IMR-90 (cell line): ENCODE results near the gene ZNF407. TPM values are rescaled to one million over a fixed set of nuclear protein-coding genes. Genes with fewer than 3 reads are reported as not detected.

Experiments
- ATAC-seq: fragments of 200-7000 bp; cut with Tn5 transposase; 2 replicates; pipeline ENCODE4 v1.9.1; 2020; ENCODE audit warnings: low read depth, mild to moderate bottlenecking, moderate library complexity
- BruUV-seq: library from RNA; stranded (reverse); fragments of 400-500 nt; replicated peaks from 2 replicates; lab custom pipeline; 2021; lab: Mats Ljungman, UMichigan
- CTCF ChIA-PET: fragments of 300-600 bp; formaldehyde crosslinking; extraction: SDS; loops from one replicate; lab custom pipeline; 2021; ENCODE audit warnings: antibody characterized with exemption; lab: Yijun Ruan, JAX
- POLR2A ChIA-PET: fragments of 300-600 bp; sonication (Branson Sonifier 250); formaldehyde crosslinking; loops from one replicate; lab custom pipeline; 2022; ENCODE audit warnings: antibody characterized with exemption; ENCODE audit not compliant: unreplicated experiment; lab: Charles Lee
- DNase-seq: peaks from one replicate; pipeline ENCODE4 v3.0.0; 2013
- H2AFZ ChIP-seq: replicated peaks from 2 replicates; pipeline ENCODE3; 2013; ENCODE audit warnings: low read length, mild to moderate bottlenecking; ENCODE audit not compliant: poor library complexity
- H2AK5ac ChIP-seq: 2 replicates; pipeline ENCODE4 v1.6.1; 2013; ENCODE audit warnings: low read depth, low read length, inconsistent platforms
- H2AK9ac ChIP-seq: replicated peaks from 2 replicates; pipeline ENCODE3; 2013; ENCODE audit warnings: mild to moderate bottlenecking, low read depth, low read length, moderate library complexity; ENCODE audit not compliant: poor library complexity
- H2BK120ac ChIP-seq: 2 replicates; pipeline ENCODE4 v1.6.1; 2013; ENCODE audit warnings: low read depth, low read length, inconsistent platforms
- H2BK15ac ChIP-seq: 3 replicates; pipeline ENCODE4 v1.6.1; 2013; ENCODE audit warnings: low read depth, low read length, inconsistent platforms
- H2BK20ac ChIP-seq: 2 replicates; pipeline ENCODE4 v1.6.1; 2013; ENCODE audit warnings: low read depth, mild to moderate bottlenecking, inconsistent platforms, low read length, moderate library complexity
- H2BK5ac ChIP-seq: 2 replicates; pipeline ENCODE4 v1.6.1; 2013; ENCODE audit warnings: mild to moderate bottlenecking, low read depth, low read length, inconsistent platforms; ENCODE audit not compliant: poor library complexity, severe bottlenecking
- H3K14ac ChIP-seq: replicated peaks from 2 replicates; pipeline ENCODE4 v1.6.1; 2013; ENCODE audit warnings: low read depth, low read length, inconsistent platforms
- H3K18ac ChIP-seq: 2 replicates; pipeline ENCODE4 v1.6.1; 2013; ENCODE audit warnings: low read depth, low read length, control low read depth
- H3K23ac ChIP-seq: 2 replicates; pipeline ENCODE4 v1.6.1; 2013; ENCODE audit warnings: low read depth, low read length, inconsistent platforms
- H3K27ac ChIP-seq: 2 replicates; pipeline ENCODE4 v1.5.1; 2013; ENCODE audit warnings: mild to moderate bottlenecking, control low read depth, low read length; ENCODE audit not compliant: insufficient read depth
- H3K27me3 ChIP-seq: 2 replicates; pipeline ENCODE4 v1.6.1; 2013; ENCODE audit warnings: low read length; ENCODE audit not compliant: control insufficient read depth, insufficient read depth
- H3K36me3 ChIP-seq: 2 replicates; pipeline ENCODE4 v1.6.1; 2013; ENCODE audit warnings: low read length, mixed read lengths; ENCODE audit not compliant: control insufficient read depth, insufficient read depth
- H3K4ac ChIP-seq: 2 replicates; pipeline ENCODE4 v1.6.1; 2013; ENCODE audit warnings: low read depth, low read length, inconsistent platforms
- H3K4me1 ChIP-seq: 2 replicates; pipeline ENCODE4 v1.6.1; 2013; ENCODE audit warnings: low read length, mixed read lengths; ENCODE audit not compliant: control insufficient read depth, insufficient read depth
- H3K4me2 ChIP-seq: 2 replicates; pipeline ENCODE4 v1.6.1; 2013; ENCODE audit warnings: low read depth, mild to moderate bottlenecking, control low read depth, low read length, moderate library complexity
- H3K4me3 ChIP-seq: 2 replicates; pipeline ENCODE4 v1.5.1; 2013; ENCODE audit warnings: low read depth, mild to moderate bottlenecking, control low read depth, low read length, moderate library complexity; ENCODE audit not compliant: insufficient read depth
- H3K56ac ChIP-seq: 2 replicates; pipeline ENCODE4 v1.6.1; 2013; ENCODE audit warnings: low read length, inconsistent platforms; ENCODE audit not compliant: insufficient read depth; ENCODE audit errors: extremely low read depth
- H3K79me1 ChIP-seq, 2 experiments: 2 replicates each; pipeline ENCODE4 v1.6.1; 2013; ENCODE audit warnings: low read length in 2 of 2, inconsistent platforms in 1 of 2, low read depth in 1 of 2
- H3K9ac ChIP-seq: 2 replicates; pipeline ENCODE4 v1.6.1; 2013; ENCODE audit warnings: low read depth, low read length, control low read depth
- H3K9me1 ChIP-seq: 2 replicates; pipeline ENCODE4 v1.6.1; 2013; ENCODE audit warnings: low read length, inconsistent platforms; ENCODE audit not compliant: insufficient read depth
- H3K9me3 ChIP-seq: 2 replicates; pipeline ENCODE4 v1.6.1; 2013; ENCODE audit warnings: low read length; ENCODE audit not compliant: control insufficient read depth, insufficient read depth
- H4K20me1 ChIP-seq: 2 replicates; pipeline ENCODE4 v1.6.1; 2013; ENCODE audit warnings: low read length, inconsistent platforms; ENCODE audit not compliant: insufficient read depth
- H4K5ac ChIP-seq: 2 replicates; pipeline ENCODE4 v1.6.1; 2013; ENCODE audit warnings: mild to moderate bottlenecking, low read depth, low read length, control low read depth
- H4K8ac ChIP-seq, 2 experiments: 2 replicates each; pipeline ENCODE4 v1.6.1; 2013; ENCODE audit warnings: low read depth in 2 of 2, low read length in 2 of 2, control low read depth in 1 of 2, inconsistent platforms in 1 of 2
- H4K91ac ChIP-seq: 2 replicates; pipeline ENCODE4 v1.6.1; 2013; ENCODE audit warnings: low read depth, low read length, inconsistent platforms; ENCODE audit not compliant: insufficient read depth
- CHD1 ChIP-seq: IDR thresholded peaks from 2 replicates; pipeline ENCODE4 v1.6.1; 2012; ENCODE audit warnings: low read depth, low read length, improper control_type of control experiment
- FOS ChIP-seq: fragments of 150-350 bp; IDR thresholded peaks from 2 replicates; pipeline ENCODE4 v1.6.1; 2016; ENCODE audit warnings: low read depth, low read length
- RCOR1 ChIP-seq: IDR thresholded peaks from 2 replicates; pipeline ENCODE4 v1.6.1; 2012; ENCODE audit warnings: mild to moderate bottlenecking, low read length, improper control_type of control experiment; ENCODE audit not compliant: insufficient replicate concordance
- SMC3 ChIP-seq: fragments of 150-350 bp; IDR thresholded peaks from 2 replicates; pipeline ENCODE4 v1.6.1; 2016; ENCODE audit warnings: low read depth, mild to moderate bottlenecking, antibody characterized with exemption, low read length, moderate library complexity
- WGBS, 2 experiments: methylation state at CpG; one replicate each; pipeline versions ENCODE4 v1.1.5 to v1.1.7; 2013; ENCODE audit warnings: missing lambda C conversion rate in 2 of 2; ENCODE audit not compliant: insufficient read length in 1 of 2; ENCODE audit errors: extremely low coverage in 2 of 2; 5-methylcytosine and 5-hydroxymethylcytosine counted together
- dilution Hi-C: fragments of 300-500 bp; cut with HindIII; formaldehyde crosslinking; loops from one replicate; pipeline ENCODE4 v1.14.3; 2018; ENCODE audit warnings: low sequenced_read_pairs; ENCODE audit not compliant: unreplicated experiment
- in situ Hi-C: fragments of 300-500 bp; cut with MboI; formaldehyde crosslinking; loops from 3 replicates; pipeline ENCODE4 v1.14.3; 2019; ENCODE audit warnings: low sequenced_read_pairs, inconsistent platforms, mixed read lengths
- intact Hi-C: fragments of 100-400 bp; cut with micrococcal nuclease; formaldehyde crosslinking; loops from 2 replicates; pipeline ENCODE4 v1.10.0; 2022
- polyA plus RNA-seq, 3 experiments: library from polyadenylated mRNA; depleted of rRNA; stranded (reverse); fragments of >200 nt; gene quantifications; 2 replicates each; pipeline ENCODE4 v1.2.3, GENCODE V29; 2012; ENCODE audit warnings: low replicate concordance in 1 of 3
- total RNA-seq: library from RNA; depleted of rRNA; stranded (reverse); fragments of >200 nt; gene quantifications from 2 replicates; pipeline ENCODE4 v1.2.3, GENCODE V29; 2012
- TF ChIP-seq, protein P1 (sequence below): fragments of 150-350 bp; IDR thresholded peaks from 2 replicates; pipeline ENCODE4 v1.6.1; 2016; ENCODE audit warnings: low read depth, mild to moderate bottlenecking, low read length, moderate library complexity, borderline replicate concordance

The ZNF407 gene
- total and polyA plus RNA-seq, 2 of the 4 experiments (the other 2 are of a cell fraction) = 3.1 to 20.1 TPM

DNA sequence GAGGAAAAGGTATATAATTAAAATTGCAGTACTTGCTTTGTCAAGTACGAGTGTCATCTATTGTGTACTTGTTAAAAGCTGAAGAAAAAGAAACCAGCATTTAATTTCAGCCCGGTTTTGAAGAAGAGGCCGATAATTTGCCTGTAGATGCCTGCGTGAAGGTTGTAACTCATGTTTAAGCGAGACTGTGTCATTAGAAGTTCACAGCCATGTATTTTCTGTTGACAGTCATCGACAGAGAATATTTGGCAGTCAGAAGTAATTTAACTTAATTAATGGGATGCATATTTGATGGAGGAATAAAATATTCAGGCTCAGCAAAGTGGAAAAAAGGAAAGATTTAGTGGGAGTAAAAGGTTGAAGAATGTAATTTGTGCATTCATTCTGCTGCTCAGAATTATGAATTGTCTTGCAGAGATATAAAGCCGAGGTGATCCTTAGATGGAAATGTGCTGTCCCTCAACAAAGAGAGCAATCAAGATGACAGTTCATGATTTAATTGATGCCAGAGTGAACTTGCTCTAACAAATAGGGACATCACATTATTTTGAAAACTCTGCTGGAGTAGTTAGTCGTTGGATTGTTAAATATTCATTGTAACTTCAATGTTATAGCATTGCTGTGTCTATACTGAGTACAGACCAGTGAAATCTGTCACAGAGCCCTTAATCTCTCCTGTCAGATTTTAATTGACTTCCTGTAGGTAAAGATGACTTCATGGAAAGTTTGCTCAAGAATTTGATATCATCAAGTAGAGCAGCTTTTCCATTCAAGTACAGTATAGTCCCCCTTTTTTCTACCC, 53.9 kb downstream of the ZNF407 start:
- H3K79me1 ChIP-seq = peaks cover 0 to 5% of the 10 kb centered on the region in 2 experiments; a peak in 1 of 4 replicates
- H2AFZ ChIP-seq = no peak overlapping the region
- ATAC-seq = no peak
- no peak overlapping the region for H2AK5ac ChIP-seq
- no peak overlapping the region for H2BK120ac ChIP-seq
- no peak overlapping the region for H3K56ac ChIP-seq
- H2BK20ac ChIP-seq = no peak overlapping the region
- H4K5ac ChIP-seq = no peak overlapping the region
- H3K9ac ChIP-seq = no peak overlapping the region
- H4K8ac ChIP-seq = no peak overlapping the region
- no peak for TF ChIP-seq SMC3
- no peak for TF ChIP-seq FOS
- TF ChIP-seq CHD1 = no peak
- TF ChIP-seq RCOR1 = no peak
- TF ChIP-seq, protein P1, sequence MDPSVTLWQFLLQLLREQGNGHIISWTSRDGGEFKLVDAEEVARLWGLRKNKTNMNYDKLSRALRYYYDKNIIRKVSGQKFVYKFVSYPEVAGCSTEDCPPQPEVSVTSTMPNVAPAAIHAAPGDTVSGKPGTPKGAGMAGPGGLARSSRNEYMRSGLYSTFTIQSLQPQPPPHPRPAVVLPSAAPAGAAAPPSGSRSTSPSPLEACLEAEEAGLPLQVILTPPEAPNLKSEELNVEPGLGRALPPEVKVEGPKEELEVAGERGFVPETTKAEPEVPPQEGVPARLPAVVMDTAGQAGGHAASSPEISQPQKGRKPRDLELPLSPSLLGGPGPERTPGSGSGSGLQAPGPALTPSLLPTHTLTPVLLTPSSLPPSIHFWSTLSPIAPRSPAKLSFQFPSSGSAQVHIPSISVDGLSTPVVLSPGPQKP = no peak
- dilution Hi-C loops = no loop called here
- no peak overlapping the region for H3K14ac ChIP-seq
- BruUV-seq = no TSS peak
- in situ Hi-C loops = loop anchor here (25.0 kb wide), 2 partner anchors 1086 to 1611 kb away; no protein-coding TSS in a partner anchor
- ChIA-PET POLR2A (no interaction called here), CTCF (interaction anchor here (0.6 kb wide), 1 partner anchor 222 kb away, joined by 8 read pairs; no protein-coding TSS in a partner anchor)
- H3K23ac ChIP-seq = no peak overlapping the region
- no peak overlapping the region for H2AK9ac ChIP-seq
- no peak overlapping the region for H2BK5ac ChIP-seq
- no peak overlapping the region for H3K4me3 ChIP-seq
- intact Hi-C loops = loop anchor here (1.0 to 10.0 kb wide), 3 partner anchors 556 to 1076 kb away; no protein-coding TSS in a partner anchor
- no peaks in the 10 kb centered on the region; the same call in 1 of the 2 replicates for H3K9me1 ChIP-seq
- H3K4me1 ChIP-seq = peaks cover 5% of the 10 kb centered on the region; the same call in 1 of the 2 replicates
- no peak overlapping the region for H3K4ac ChIP-seq
- H3K18ac ChIP-seq = no peak overlapping the region
- no peak overlapping the region for H3K27ac ChIP-seq
- no peak overlapping the region for H2BK15ac ChIP-seq
- 94% methylated on average over 7 of the region's 8 CpGs; no CpG with 5 or more reads in 1 of the 2 experiments for WGBS, 2 experiments
- no peak for DNase-seq
- no peaks in the 10 kb centered on the region for H3K36me3 ChIP-seq
- no peaks in the 10 kb centered on the region for H3K9me3 ChIP-seq
- no peaks in the 10 kb centered on the region for H3K27me3 ChIP-seq
- no peaks in the 10 kb centered on the region for H4K20me1 ChIP-seq
- H3K4me2 ChIP-seq = no peak overlapping the region
- no peak overlapping the region for H4K91ac ChIP-seq
